T47D (cell line): ENCODE measurements around the gene ADK.
"Not testable (repeated sequence)": the region's sequence is repeated elsewhere in the genome, so short reads cannot be mapped to it uniquely, and the experiment has no call there.

Experiments used
- DNase-seq, 2 experiments: peaks; one replicate each; pipeline versions ENCODE4 v3.0.0 to v3.0.0-alpha.2; 2011 to 2012; ENCODE audit warnings: low read depth in 1 of 2, low spot score in 1 of 2
- JUND ChIP-seq: IDR thresholded peaks from 2 replicates; pipeline ENCODE4 v1.6.1; 2012; ENCODE audit warnings: low read depth
- in situ Hi-C: cut with HindIII; loops from 2 replicates; pipeline ENCODE4 v1.10.0; 2016; ENCODE audit warnings: low sequenced_read_pairs, low pct_unique_long_range_greater_than_20kb

Gene ADK

GRCh38 chr10:74539317-74539716 is 388.3 kb downstream of the ADK start:
- in situ Hi-C loops: no loop called here
- DNase-seq: no peak
- TF ChIP-seq JUND: no peak

- in situ Hi-C loops: no loop called here
- no peak for DNase-seq
- no peak for TF ChIP-seq JUND
These were observed 390.4 kb downstream of the ADK start for GRCh38 chr10:74541375-74541774.

DNA sequence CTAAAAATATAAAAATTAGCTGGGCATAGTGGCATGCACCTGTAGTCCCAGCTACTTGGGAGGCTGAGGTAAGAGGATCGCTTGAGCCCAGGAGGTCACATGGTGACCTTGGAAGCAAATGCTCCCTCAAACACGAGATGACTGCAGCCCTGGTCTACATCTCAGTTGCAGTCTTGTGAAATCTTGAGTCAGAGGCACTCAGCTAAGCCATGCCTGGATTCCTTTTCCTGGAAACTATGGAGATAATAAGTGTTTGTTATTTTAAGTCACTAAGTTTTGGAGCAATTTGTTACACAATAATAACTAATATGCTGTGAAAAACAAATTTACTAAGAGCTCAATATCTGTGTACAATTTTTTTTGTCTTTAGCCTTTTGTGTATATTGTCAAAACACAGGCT is 391.1 kb downstream of the ADK start:
- DNase-seq: no peak
- in situ Hi-C loops: no loop called here
- TF ChIP-seq JUND: no peak

GRCh38 chr10:74543276-74543675 is 392.3 kb downstream of the ADK start:
- no peak for DNase-seq
- in situ Hi-C loops: no loop called here
- no peak for TF ChIP-seq JUND

GRCh38 chr10:74544106-74544505 is 393.1 kb downstream of the ADK start:
- no peak for DNase-seq
- in situ Hi-C loops: no loop called here
- no peak for TF ChIP-seq JUND

DNA sequence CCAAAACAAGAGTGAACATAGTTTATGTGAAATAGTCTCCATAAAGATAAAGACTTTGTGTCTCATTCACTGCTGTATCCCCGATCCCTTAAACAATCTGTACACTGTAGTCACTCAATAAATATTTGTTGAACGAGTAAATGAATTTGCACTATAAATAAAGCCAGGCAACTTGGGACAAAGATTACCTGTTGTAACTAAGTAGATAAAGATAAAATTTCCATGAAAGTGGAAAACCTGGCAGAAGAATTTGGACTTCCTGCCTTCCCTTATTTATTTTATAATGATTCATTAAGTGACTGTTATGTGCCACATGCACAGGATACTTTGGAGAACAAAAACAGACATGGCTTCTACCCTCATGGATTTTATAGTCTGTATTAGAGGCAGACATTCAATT is 397.7 kb downstream of the ADK start:
- DNase-seq: no peak
- in situ Hi-C loops: no loop called here
- TF ChIP-seq JUND: no peak

- in situ Hi-C loops: no loop called here
- DNase-seq: no peak
- no peak for TF ChIP-seq JUND
These were observed 405.2 kb downstream of the ADK start for GRCh38 chr10:74556072-74556705.

- in situ Hi-C loops: no loop called here
- no peak for TF ChIP-seq JUND
- DNase-seq: no peak
These were observed 406.1 kb downstream of the ADK start for GRCh38 chr10:74557098-74557497.

DNA sequence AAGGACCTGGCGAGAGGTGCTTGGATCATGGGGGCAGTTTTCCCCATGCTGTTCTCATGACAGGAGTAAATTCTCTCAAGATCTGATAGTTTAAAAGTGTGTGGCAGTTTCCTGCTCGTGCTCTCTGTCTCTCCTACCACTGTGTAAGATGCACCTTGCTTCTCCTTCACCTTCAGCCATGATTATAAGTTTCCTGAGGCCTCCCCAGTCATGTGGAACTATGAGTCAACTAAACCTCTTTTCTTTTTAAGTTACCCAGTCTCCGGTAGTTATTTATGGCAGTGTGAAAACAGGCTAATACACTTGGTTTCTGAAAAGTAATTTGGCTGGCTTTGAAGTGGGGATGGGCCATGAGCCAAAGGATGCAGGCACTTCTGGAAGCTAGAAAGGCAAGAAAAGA is 407.4 kb downstream of the ADK start:
- in situ Hi-C loops: no loop called here
- no peak for TF ChIP-seq JUND
- DNase-seq: no peak

DNA sequence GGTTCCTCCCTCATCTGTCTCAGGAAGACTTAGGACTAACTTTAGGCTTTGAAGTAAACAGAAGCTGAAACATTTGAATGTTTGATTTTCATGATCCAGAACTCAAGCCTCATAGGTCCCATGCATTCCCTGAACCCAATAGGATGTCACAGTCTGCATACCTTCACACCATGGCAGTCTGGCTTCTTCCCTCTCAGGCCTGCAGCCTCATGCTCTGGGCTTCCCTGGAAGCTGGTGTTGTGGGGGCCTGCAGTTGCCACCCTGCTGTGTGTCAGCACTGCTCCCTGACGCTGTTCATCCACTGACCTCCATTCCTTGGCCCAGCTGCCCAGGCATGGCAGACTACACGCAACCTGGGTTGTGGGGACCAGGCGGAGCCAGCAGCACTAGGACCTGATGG is 407.9 kb downstream of the ADK start:
- in situ Hi-C loops: no loop called here
- DNase-seq: no peak
- no peak for TF ChIP-seq JUND

DNA sequence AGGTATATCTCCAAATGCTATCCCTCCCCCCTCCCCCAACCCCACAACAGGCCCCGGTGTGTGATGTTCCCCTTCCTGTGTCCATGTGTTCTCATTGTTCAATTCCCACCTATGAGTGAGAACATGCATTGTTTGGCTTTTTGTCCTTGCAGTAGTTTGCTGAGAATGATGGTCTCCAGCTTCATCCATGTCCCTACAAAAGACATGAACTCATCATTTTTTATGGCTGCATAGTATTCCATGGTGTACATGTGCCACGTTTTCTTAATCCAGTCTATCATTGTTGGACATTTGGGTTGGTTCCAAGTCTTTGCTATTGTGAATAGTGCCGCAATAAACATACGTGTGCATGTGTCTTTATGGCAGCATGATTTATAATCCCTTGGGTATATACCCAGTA is 417.9 kb downstream of the ADK start:
- DNase-seq, in situ Hi-C loops: not testable (repeated sequence)

GRCh38 chr10:74573497-74573896 is 422.5 kb downstream of the ADK start:
- DNase-seq, in situ Hi-C loops: not testable (repeated sequence)

GRCh38 chr10:74575191-74575720 is 424.2 kb downstream of the ADK start:
- no peak for TF ChIP-seq JUND
- in situ Hi-C loops: no loop called here
- no peak for DNase-seq

DNA sequence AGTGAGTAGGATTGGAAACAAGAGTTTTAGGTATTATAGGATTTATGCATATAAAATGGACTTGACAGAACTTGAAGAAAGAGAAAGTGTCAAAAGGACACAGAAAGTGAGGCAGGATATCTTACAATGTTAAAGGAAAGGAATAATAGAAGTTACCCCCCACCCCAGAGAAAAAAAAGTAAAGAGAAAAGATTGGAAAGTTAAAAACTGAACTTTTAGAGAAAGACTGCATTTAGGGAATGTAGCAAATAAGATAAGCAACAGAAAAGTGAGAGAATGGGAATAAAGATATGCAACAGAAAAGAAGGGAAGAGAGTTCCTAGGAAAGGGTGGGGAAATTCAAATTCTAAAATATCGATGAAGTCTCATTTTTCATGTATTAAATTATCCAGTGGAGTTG is 424.9 kb downstream of the ADK start:
- in situ Hi-C loops: no loop called here
- TF ChIP-seq JUND: no peak
- no peak for DNase-seq

GRCh38 chr10:74576586-74576985 is 425.6 kb downstream of the ADK start:
- in situ Hi-C loops: no loop called here
- DNase-seq: no peak
- no peak for TF ChIP-seq JUND

DNA sequence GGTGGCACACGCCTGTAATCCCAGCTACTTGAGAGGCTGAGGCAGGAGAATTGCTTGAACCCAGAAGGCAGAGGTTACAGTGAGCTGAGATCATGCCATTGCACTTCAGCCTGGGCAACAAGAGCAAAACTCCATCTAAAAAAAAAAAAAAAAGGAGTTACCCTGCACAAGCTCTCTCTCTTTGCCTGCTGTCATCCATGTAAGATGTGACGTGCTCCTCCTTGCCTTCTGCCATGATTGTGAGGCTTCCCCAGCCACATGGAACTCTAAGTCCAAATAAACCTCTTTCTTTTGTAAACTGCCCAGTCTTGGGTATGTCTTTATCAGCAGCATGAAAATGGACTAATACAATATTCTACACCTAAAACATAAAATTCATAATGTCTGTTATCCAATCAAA is 429.4 kb downstream of the ADK start:
- in situ Hi-C loops, DNase-seq: not testable (repeated sequence)
